HepG2 (cell line): ENCODE data around the gene MMP3. TPM values are rescaled to one million over a fixed set of nuclear protein-coding genes. Genes with fewer than 3 reads are reported as not detected.

Source experiments
- ATAC-seq: fragments of 200-7000 bp; cut with Tn5 transposase; 3 replicates; pipeline ENCODE4 v1.9.1; 2020; ENCODE audit warnings: mild to moderate bottlenecking, moderate library complexity
- BruUV-seq: library from RNA; stranded (reverse); fragments of 400-500 nt; replicated peaks from 2 replicates; lab custom pipeline; 2021; lab: Mats Ljungman, UMichigan
- CTCF ChIA-PET: fragments of 300-600 bp; formaldehyde crosslinking; extraction: SDS; loops from one replicate; lab custom pipeline; 2021; ENCODE audit warnings: low total read pairs, inconsistent platforms, low intra/inter-chr PET ratio; lab: Yijun Ruan, JAX
- POLR2A ChIA-PET: fragments of 350-600 bp; sonication (Branson Sonifier 250); formaldehyde crosslinking; loops from one replicate; lab custom pipeline; 2020; ENCODE audit warnings: antibody characterized with exemption, inconsistent platforms; lab: Yijun Ruan, JAX
- DNase-seq: peaks from one replicate; pipeline ENCODE4 v3.0.0-alpha.2; 2015; ENCODE audit warnings: low spot score
- FAIRE-seq: peaks from 3 replicates; lab custom pipeline; 2011; peaks lifted over from hg19 to GRCh38; lab: Jason Lieb, UNC
- H2AFZ ChIP-seq: one replicate; pipeline ENCODE4 v1.6.1; 2011; ENCODE audit warnings: low read length, inconsistent platforms
- H3K27ac ChIP-seq: fragments of 300-600 bp; 3 replicates; pipeline ENCODE4 v1.8.0; 2011; ENCODE audit warnings: mixed run types, mild to moderate bottlenecking, mixed read lengths, low read length, inconsistent platforms; ENCODE audit not compliant: insufficient read depth; ENCODE audit errors: extremely low read length
- H3K27me3 ChIP-seq, 2 experiments: fragments of 200-600 bp in 1 of 2; 2 replicates in 1 of 2; 3 replicates in 1 of 2; pipeline versions ENCODE4 v1.6.0 to v1.8.0; 2011; ENCODE audit warnings: low read length in 2 of 2, mild to moderate bottlenecking in 2 of 2, moderate library complexity in 2 of 2, inconsistent platforms in 1 of 2; ENCODE audit not compliant: insufficient read depth in 2 of 2, control insufficient read depth in 1 of 2
- H3K36me3 ChIP-seq, 2 experiments: fragments of 200-600 bp in 1 of 2; replicated peaks in 1 of 2; 2 replicates in 1 of 2; 3 replicates in 1 of 2; pipeline versions ENCODE4 v1.5.1 to v1.8.0; 2011; ENCODE audit warnings: low read length in 2 of 2, inconsistent platforms in 1 of 2; ENCODE audit not compliant: insufficient read depth in 2 of 2, control insufficient read depth in 1 of 2
- H3K4me1 ChIP-seq: 2 replicates; pipeline ENCODE4 v1.5.1; 2012; ENCODE audit warnings: low read length, inconsistent platforms; ENCODE audit not compliant: insufficient read depth
- H3K4me2 ChIP-seq: 2 replicates; pipeline ENCODE4 v1.6.0; 2011; ENCODE audit warnings: low read depth, low read length, inconsistent platforms
- H3K4me3 ChIP-seq, 3 experiments: fragments of 200-600 bp in 1 of 3; sonication (generic), shearing (Covaris generic) in 1 of 3; replicated peaks in 1 of 3; 2 replicates each; pipeline ENCODE4 v1.5.1; 2011 to 2016; ENCODE audit warnings: low read length in 3 of 3, inconsistent platforms in 2 of 3, low read depth in 2 of 3, mild to moderate bottlenecking in 2 of 3, control low read depth in 1 of 3, mixed read lengths in 1 of 3; ENCODE audit not compliant: insufficient read depth in 1 of 3
- H3K79me2 ChIP-seq: one replicate; pipeline ENCODE4 v1.6.1; 2011; ENCODE audit warnings: low read length, inconsistent platforms; ENCODE audit not compliant: insufficient read depth
- H3K9ac ChIP-seq: 2 replicates; pipeline ENCODE4 v1.6.0; 2011; ENCODE audit warnings: mild to moderate bottlenecking, low read depth, low read length, inconsistent platforms; ENCODE audit not compliant: insufficient read depth
- H3K9me3 ChIP-seq: 2 replicates; pipeline ENCODE4 v1.5.1; 2012; ENCODE audit warnings: mild to moderate bottlenecking, low read length
- H4K20me1 ChIP-seq: 2 replicates; pipeline ENCODE4 v1.6.0; 2011; ENCODE audit warnings: inconsistent platforms, mild to moderate bottlenecking, low read length, moderate library complexity; ENCODE audit not compliant: insufficient read depth
- IRX3 ChIP-seq: sonication (generic); formaldehyde crosslinking; IDR thresholded peaks from 2 replicates; pipeline ENCODE4 v1.8.1; 2023; ENCODE audit warnings: mild to moderate bottlenecking, low read depth, missing genetic modification reagents, borderline replicate concordance
- MAFF ChIP-seq: IDR thresholded peaks from 2 replicates; pipeline ENCODE4 v1.6.1; 2011; ENCODE audit warnings: low read depth, low read length, improper control_type of control experiment
- MAFK ChIP-seq, 2 experiments: IDR thresholded peaks in 1 of 2; conservative IDR thresholded peaks in 1 of 2; 2 replicates each; pipeline ENCODE4 v1.6.1; 2011; ENCODE audit warnings: improper control_type of control experiment in 2 of 2, low read length in 2 of 2
- MED8 ChIP-seq: sonication (generic); formaldehyde crosslinking; IDR thresholded peaks from 2 replicates; pipeline ENCODE4 v1.8.1; 2023; ENCODE audit warnings: mild to moderate bottlenecking, missing genetic modification reagents; ENCODE audit not compliant: insufficient replicate concordance
- U2AF2 ChIP-seq: fragments of 200-400 bp; formaldehyde crosslinking; IDR thresholded peaks from 2 replicates; pipeline ENCODE4 v1.6.1; 2017; ENCODE audit warnings: low read depth, mild to moderate bottlenecking, low read length
- ZNF362 ChIP-seq: sonication (generic); formaldehyde crosslinking; IDR thresholded peaks from 2 replicates; pipeline ENCODE4 v1.4.0; 2020; ENCODE audit warnings: missing genetic modification reagents, mild to moderate bottlenecking, borderline replicate concordance
- WGBS: methylation state at CpG from one replicate; pipeline ENCODE4 v1.1.6; 2017; ENCODE audit warnings: low lambda C conversion rate; 5-methylcytosine and 5-hydroxymethylcytosine counted together
- in situ Hi-C: cut with HindIII; loops from 2 replicates; pipeline ENCODE4 v1.10.0; 2017; ENCODE audit warnings: low pct_unique_long_range_greater_than_20kb; ENCODE audit not compliant: extremely low pct_ligation_motif_present
- intact Hi-C: fragments of 100-400 bp; cut with micrococcal nuclease; formaldehyde crosslinking; loops from one replicate; pipeline ENCODE4 v1.10.0; 2022; ENCODE audit not compliant: unreplicated experiment
- polyA plus RNA-seq, 8 experiments: library from polyadenylated mRNA; depleted of rRNA in 3 of 8; stranded (reverse) in 7 of 8; unstranded in 1 of 8; fragments of >200 nt; fragmentation: Illumina TruSeq in 4 of 8; extraction: Trizol in 4 of 8; gene quantifications; 2 replicates each; pipeline versions ENCODE4 v1.2.1 to v1.2.3, GENCODE V29; 2011 to 2016; ENCODE audit warnings: low read depth in 4 of 8, missing spikeins in 1 of 8, mixed read lengths in 1 of 8; ENCODE audit not compliant: insufficient read depth in 1 of 8
- total RNA-seq, 5 experiments: library from RNA; depleted of rRNA; stranded (reverse); fragments of >200 nt; fragmentation: Illumina TruSeq; extraction: Trizol; gene quantifications; 2 replicates each; pipeline ENCODE4 v1.2.3, GENCODE V29; 2016; ENCODE audit warnings: low read depth in 1 of 5
- TF ChIP-seq, protein P1 (sequence below): sonication (generic); formaldehyde crosslinking; IDR thresholded peaks from 2 replicates; pipeline ENCODE4 v1.5.1; 2020; ENCODE audit warnings: mild to moderate bottlenecking, moderate library complexity, missing genetic modification reagents
- TF ChIP-seq, protein P2 (sequence below): sonication (generic); formaldehyde crosslinking; IDR thresholded peaks from 2 replicates; pipeline ENCODE4 v1.4.0; 2020; ENCODE audit warnings: missing genetic modification reagents, borderline replicate concordance

The MMP3 gene
- total and polyA plus RNA-seq, 2 of the 13 experiments (the other 11 are each of a cell fraction or from before 2014, with no cell fraction given): 1.2 to 1.5 TPM

DNA sequence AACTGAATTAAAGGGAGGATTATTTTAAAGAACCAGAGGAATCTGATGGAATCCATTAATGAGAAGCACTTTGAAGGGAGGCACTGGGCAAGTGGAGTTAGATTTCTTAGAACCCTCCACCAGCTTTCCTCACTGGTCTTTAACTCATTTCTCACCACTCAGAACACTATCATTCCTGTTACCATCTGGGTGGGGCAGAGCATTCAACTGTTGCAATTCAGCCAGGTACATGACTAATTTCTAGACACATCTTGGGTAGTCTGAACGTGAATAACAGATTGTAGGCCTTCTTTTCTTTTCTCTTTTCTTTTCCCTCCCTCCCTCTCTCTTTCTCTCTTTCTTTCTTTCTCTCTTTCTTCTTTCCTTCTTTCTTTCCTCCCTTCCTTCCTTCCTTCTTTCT lies 29.9 kb downstream of the MMP3 start (continued):
- TF ChIP-seq, protein P1, sequence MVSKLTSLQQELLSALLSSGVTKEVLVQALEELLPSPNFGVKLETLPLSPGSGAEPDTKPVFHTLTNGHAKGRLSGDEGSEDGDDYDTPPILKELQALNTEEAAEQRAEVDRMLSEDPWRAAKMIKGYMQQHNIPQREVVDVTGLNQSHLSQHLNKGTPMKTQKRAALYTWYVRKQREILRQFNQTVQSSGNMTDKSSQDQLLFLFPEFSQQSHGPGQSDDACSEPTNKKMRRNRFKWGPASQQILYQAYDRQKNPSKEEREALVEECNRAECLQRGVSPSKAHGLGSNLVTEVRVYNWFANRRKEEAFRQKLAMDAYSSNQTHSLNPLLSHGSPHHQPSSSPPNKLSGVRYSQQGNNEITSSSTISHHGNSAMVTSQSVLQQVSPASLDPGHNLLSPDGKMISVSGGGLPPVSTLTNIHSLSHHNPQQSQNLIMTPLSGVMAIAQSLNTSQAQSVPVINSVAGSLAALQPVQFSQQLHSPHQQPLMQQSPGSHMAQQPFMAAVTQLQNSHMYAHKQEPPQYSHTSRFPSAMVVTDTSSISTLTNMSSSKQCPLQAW (CRISPR knock-in tag): no peak
- TF ChIP-seq MED8 (CRISPR knock-in tag) (no peak), IRX3 (CRISPR knock-in tag) (no peak), ZNF362 (CRISPR knock-in tag) (no peak), U2AF2 (no peak)

DNA sequence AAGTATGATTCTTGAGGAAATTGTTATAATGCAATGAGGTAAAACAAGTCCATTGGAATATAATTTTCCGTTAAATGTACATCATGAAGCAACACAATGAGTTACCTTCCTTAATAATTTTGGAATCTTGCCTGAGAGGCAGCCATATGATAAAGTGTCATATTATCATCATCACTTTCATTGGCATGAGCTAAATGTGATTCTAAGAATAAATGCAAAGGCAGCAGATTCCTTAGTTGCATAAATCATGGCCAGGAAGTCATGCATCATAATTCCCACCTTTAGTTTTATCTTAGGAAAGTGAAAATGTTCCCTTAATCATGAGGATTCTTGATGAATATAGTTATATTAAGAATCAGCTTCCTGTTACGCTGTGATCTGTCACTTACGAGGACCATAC lies 31.2 kb downstream of the MMP3 start:
- 3% methylated on average over 3 of the region's 3 CpGs for WGBS
- in situ Hi-C loops: no loop called here

More for the DNA sequence above, 31.2 kb downstream of the MMP3 start:
- FAIRE-seq: no peak
- no TSS peak for BruUV-seq
- H4K20me1 ChIP-seq: no peaks in the 10 kb centered on the region
- H3K4me2 ChIP-seq: no peak overlapping the region
- H3K4me1 ChIP-seq: no peaks in the 10 kb centered on the region
- no peak overlapping the region for H2AFZ ChIP-seq
- H3K4me3 ChIP-seq: no peak overlapping the region
- TF ChIP-seq MAFK (conservative IDR thresholded peaks at IDR 0.05 in 1 of 2, IDR thresholded peaks at IDR 0.05 in 1 of 2; ENCODE audit: low read length in 2 of 2): peak in 1 of 2 experiments; percentile 53; a peak in 1 of 4 replicates
- TF ChIP-seq, protein P2, sequence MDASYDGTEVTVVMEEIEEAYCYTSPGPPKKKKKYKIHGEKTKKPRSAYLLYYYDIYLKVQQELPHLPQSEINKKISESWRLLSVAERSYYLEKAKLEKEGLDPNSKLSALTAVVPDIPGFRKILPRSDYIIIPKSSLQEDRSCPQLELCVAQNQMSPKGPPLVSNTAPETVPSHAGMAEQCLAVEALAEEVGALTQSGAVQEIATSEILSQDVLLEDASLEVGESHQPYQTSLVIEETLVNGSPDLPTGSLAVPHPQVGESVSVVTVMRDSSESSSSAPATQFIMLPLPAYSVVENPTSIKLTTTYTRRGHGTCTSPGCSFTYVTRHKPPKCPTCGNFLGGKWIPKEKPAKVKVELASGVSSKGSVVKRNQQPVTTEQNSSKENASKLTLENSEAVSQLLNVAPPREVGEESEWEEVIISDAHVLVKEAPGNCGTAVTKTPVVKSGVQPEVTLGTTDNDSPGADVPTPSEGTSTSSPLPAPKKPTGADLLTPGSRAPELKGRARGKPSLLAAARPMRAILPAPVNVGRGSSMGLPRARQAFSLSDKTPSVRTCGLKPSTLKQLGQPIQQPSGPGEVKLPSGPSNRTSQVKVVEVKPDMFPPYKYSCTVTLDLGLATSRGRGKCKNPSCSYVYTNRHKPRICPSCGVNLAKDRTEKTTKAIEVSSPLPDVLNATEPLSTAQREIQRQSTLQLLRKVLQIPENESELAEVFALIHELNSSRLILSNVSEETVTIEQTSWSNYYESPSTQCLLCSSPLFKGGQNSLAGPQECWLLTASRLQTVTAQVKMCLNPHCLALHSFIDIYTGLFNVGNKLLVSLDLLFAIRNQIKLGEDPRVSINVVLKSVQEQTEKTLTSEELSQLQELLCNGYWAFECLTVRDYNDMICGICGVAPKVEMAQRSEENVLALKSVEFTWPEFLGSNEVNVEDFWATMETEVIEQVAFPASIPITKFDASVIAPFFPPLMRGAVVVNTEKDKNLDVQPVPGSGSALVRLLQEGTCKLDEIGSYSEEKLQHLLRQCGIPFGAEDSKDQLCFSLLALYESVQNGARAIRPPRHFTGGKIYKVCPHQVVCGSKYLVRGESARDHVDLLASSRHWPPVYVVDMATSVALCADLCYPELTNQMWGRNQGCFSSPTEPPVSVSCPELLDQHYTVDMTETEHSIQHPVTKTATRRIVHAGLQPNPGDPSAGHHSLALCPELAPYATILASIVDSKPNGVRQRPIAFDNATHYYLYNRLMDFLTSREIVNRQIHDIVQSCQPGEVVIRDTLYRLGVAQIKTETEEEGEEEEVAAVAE (CRISPR knock-in tag): no peak
- TF ChIP-seq MAFF: peak; percentile 25; the same call in 1 of the 2 replicates
- intact Hi-C loops: no loop called here
- no peak for DNase-seq
- H3K36me3 ChIP-seq: no peaks in the 10 kb centered on the region
- H3K9me3 ChIP-seq: no peaks in the 10 kb centered on the region
- H3K9ac ChIP-seq: no peak overlapping the region
- no peak overlapping the region for H3K27ac ChIP-seq
- CTCF ChIA-PET: no interaction called here
- POLR2A ChIA-PET: no interaction called here
- no peak for ATAC-seq
- H3K79me2 ChIP-seq: no peaks in the 10 kb centered on the region
- H3K27me3 ChIP-seq: peaks cover 0 to 4% of the 10 kb centered on the region in 2 experiments; a peak in 1 of 5 replicates
